HL-60 (cell line): ENCODE measurements around the gene MAGEA12.
"Not testable (repeated sequence)": the region's sequence is repeated elsewhere in the genome, so short reads cannot be mapped to it uniquely, and the experiment has no call there.

Experiments used
- DNase-seq, 2 experiments: peaks; one replicate each; pipeline ENCODE4 v3.0.0-alpha.2; 2010 to 2020; ENCODE audit warnings: low read depth in 1 of 2, low spot score in 1 of 2
- H3K27ac ChIP-seq: fragments of 250-450 bp; sonication (Bioruptor Pico); replicated peaks from 2 replicates; pipeline ENCODE4 v1.5.1; 2020; ENCODE audit warnings: mild to moderate bottlenecking, moderate library complexity
- H3K27me3 ChIP-seq: fragments of 250-450 bp; sonication (Bioruptor Pico); 2 replicates; pipeline ENCODE4 v1.5.1; 2021; ENCODE audit warnings: mild to moderate bottlenecking, moderate library complexity; ENCODE audit not compliant: insufficient read depth, poor library complexity, severe bottlenecking
- H3K4me3 ChIP-seq: replicated peaks from 2 replicates; pipeline ENCODE4 v1.5.1; 2011; ENCODE audit warnings: mild to moderate bottlenecking, control low read depth, low read length; ENCODE audit not compliant: insufficient read depth
- GABPA ChIP-seq: IDR thresholded peaks from 2 replicates; pipeline ENCODE4 v1.6.1; 2012; ENCODE audit warnings: low read depth
- POLR2AphosphoS5 ChIP-seq: IDR thresholded peaks from 2 replicates; pipeline ENCODE4 v1.6.1; 2012; ENCODE audit warnings: low read depth
- SPI1 ChIP-seq: IDR thresholded peaks from 2 replicates; pipeline ENCODE4 v1.6.1; 2012; ENCODE audit warnings: low read depth, mild to moderate bottlenecking, borderline replicate concordance
- TF ChIP-seq, protein P1 (sequence below): IDR thresholded peaks from 2 replicates; pipeline ENCODE4 v1.6.1; 2012; ENCODE audit warnings: low read depth; ENCODE audit not compliant: insufficient replicate concordance
- TF ChIP-seq, protein P2 (sequence below): IDR thresholded peaks from one replicate; pipeline ENCODE4 v1.5.1; 2011; ENCODE audit warnings: low read length, control low read depth, inconsistent platforms; ENCODE audit not compliant: insufficient read depth

MAGEA12 gene

DNA sequence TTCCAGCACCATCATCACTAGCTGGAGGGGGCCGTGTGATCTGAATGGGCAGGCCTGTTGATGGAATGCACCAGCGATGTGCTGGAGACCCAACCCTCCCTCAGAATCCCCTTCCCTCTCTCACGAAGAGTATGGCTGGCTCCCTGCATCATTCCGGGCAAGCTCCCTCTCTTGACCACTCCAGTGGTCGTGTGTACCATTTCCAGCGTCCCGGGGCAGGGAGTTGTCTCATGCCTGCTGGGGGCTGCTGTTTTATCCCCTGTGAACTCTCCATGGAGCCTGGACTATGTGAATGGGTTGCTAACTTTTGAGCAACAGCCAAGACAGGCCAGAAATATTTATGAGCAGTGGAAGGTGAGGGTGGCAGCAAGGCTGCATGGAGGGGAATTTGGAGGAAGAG, 8.1 kb upstream of the MAGEA12 start:
- H3K4me3 ChIP-seq, result no peak overlapping the region

DNA sequence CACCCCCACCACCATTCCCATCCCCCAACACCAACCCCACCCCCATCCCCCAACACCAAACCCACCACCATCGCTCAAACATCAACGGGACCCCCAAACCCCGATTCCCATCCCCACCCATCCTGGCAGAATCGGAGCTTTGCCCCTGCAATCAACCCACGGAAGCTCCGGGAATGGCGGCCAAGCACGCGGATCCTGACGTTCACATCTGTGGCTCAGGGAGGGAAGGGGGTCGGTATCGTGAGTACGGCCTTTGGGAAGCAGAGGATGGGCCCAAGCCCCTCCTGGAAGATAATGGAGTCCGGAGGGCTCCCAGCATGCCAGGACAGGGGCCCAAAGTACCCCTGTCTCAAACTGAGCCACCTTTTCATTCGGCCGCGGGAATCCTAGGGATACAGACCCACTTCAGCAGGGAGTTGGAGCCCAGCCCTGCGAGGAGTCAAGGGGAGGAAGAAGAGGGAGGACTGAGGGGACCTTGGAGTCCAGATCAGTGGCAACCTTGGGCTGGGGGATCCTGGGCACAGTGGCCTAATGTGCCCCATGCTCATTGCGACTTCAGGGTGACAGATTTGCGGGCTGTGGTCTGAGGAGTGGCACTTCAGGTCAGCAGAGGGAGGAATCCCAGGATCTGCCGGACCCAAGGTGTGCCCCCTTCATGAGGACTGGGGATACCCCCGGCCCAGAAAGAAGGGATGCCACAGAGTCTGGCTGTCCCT, 744 bp downstream of the MAGEA12 start:
- not testable (repeated sequence) for DNase-seq, H3K27ac ChIP-seq, H3K27me3 ChIP-seq, H3K4me3 ChIP-seq

More for the DNA sequence above, 8.1 kb upstream of the MAGEA12 start:
- DNase-seq, result no peak
- H3K27ac ChIP-seq, result no peak overlapping the region
- TF ChIP-seq, protein P1, sequence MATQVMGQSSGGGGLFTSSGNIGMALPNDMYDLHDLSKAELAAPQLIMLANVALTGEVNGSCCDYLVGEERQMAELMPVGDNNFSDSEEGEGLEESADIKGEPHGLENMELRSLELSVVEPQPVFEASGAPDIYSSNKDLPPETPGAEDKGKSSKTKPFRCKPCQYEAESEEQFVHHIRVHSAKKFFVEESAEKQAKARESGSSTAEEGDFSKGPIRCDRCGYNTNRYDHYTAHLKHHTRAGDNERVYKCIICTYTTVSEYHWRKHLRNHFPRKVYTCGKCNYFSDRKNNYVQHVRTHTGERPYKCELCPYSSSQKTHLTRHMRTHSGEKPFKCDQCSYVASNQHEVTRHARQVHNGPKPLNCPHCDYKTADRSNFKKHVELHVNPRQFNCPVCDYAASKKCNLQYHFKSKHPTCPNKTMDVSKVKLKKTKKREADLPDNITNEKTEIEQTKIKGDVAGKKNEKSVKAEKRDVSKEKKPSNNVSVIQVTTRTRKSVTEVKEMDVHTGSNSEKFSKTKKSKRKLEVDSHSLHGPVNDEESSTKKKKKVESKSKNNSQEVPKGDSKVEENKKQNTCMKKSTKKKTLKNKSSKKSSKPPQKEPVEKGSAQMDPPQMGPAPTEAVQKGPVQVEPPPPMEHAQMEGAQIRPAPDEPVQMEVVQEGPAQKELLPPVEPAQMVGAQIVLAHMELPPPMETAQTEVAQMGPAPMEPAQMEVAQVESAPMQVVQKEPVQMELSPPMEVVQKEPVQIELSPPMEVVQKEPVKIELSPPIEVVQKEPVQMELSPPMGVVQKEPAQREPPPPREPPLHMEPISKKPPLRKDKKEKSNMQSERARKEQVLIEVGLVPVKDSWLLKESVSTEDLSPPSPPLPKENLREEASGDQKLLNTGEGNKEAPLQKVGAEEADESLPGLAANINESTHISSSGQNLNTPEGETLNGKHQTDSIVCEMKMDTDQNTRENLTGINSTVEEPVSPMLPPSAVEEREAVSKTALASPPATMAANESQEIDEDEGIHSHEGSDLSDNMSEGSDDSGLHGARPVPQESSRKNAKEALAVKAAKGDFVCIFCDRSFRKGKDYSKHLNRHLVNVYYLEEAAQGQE, result no peak
- no peak for TF ChIP-seq SPI1
- TF ChIP-seq GABPA, result no peak
- no peak for TF ChIP-seq POLR2AphosphoS5
- TF ChIP-seq, protein P2, sequence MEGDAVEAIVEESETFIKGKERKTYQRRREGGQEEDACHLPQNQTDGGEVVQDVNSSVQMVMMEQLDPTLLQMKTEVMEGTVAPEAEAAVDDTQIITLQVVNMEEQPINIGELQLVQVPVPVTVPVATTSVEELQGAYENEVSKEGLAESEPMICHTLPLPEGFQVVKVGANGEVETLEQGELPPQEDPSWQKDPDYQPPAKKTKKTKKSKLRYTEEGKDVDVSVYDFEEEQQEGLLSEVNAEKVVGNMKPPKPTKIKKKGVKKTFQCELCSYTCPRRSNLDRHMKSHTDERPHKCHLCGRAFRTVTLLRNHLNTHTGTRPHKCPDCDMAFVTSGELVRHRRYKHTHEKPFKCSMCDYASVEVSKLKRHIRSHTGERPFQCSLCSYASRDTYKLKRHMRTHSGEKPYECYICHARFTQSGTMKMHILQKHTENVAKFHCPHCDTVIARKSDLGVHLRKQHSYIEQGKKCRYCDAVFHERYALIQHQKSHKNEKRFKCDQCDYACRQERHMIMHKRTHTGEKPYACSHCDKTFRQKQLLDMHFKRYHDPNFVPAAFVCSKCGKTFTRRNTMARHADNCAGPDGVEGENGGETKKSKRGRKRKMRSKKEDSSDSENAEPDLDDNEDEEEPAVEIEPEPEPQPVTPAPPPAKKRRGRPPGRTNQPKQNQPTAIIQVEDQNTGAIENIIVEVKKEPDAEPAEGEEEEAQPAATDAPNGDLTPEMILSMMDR, result no peak
- H3K27me3 ChIP-seq, result no peaks in the 10 kb centered on the region

DNA sequence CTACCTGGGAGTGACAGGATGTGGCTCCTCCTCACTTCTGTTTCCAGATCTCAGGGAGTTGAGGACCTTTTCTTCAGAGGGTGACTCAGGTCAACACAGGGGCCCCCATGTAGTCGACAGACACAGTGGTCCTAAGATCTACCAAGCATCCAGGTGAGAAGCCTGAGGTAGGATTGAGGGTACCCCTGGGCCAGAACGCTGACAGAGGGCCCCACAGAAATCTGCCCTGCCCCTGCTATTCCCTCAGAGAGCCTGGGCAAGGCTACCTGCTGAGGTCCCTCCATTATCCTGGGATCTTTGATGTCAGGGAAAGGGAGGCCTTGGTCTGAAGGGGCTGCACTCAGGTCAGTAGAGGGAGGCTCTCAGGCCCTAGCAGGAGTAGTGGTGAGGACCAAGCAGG, 1.5 kb downstream of the MAGEA12 start:
- Histone ChIP-seq H3K4me3 (no peak overlapping the region), H3K27ac (no peak overlapping the region), H3K27me3 (peaks cover 2% of the 10 kb centered on the region)
- TF ChIP-seq, protein P2, result no peak
- DNase-seq, result no peak

DNA sequence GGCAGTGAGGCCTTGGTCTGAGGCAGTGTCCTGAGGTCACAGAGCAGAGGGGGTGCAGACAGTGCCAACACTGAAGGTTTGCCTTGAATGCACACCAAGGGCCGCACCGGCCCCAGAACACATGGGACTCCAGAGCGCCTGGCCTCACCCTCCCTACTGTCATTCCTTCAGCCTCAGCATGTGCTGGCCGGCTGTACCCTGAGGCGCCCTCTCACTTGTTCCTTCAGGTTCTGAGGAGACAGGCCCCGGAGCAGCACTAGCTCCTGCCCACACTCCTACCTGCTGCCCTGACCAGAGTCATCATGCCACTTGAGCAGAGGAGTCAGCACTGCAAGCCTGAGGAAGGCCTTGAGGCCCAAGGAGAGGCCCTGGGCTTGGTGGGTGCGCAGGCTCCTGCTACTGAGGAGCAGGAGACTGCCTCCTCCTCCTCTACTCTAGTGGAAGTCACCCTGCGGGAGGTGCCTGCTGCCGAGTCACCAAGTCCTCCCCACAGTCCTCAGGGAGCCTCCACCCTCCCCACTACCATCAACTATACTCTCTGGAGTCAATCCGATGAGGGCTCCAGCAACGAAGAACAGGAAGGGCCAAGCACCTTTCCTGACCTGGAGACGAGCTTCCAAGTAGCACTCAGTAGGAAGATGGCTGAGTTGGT, 2.4 kb downstream of the MAGEA12 start:
- TF ChIP-seq, protein P2, result no peak
- TF ChIP-seq GABPA (no peak), POLR2AphosphoS5 (no peak), SPI1 (no peak)
- TF ChIP-seq, protein P1, result no peak
- no peak for DNase-seq
- Histone ChIP-seq H3K27me3 (peaks cover 2% of the 10 kb centered on the region), H3K27ac (no peak overlapping the region), H3K4me3 (no peak overlapping the region)

DNA sequence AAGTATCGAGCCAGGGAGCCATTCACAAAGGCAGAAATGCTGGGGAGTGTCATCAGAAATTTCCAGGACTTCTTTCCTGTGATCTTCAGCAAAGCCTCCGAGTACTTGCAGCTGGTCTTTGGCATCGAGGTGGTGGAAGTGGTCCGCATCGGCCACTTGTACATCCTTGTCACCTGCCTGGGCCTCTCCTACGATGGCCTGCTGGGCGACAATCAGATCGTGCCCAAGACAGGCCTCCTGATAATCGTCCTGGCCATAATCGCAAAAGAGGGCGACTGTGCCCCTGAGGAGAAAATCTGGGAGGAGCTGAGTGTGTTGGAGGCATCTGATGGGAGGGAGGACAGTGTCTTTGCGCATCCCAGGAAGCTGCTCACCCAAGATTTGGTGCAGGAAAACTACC, 3.0 kb downstream of the MAGEA12 start:
- not testable (repeated sequence) for H3K27me3 ChIP-seq, H3K4me3 ChIP-seq, H3K27ac ChIP-seq, DNase-seq
